ENCODE results near the gene YPEL2.

YPEL2 gene

GRCh38 chr17:59353106-59353854, 21.8 kb downstream of the YPEL2 start:
- Histone ChIP-seq H3K4me1 (ENCODE audit: insufficient read depth, low read length) (no peaks in the 10 kb centered on the region), H2AFZ (ENCODE audit: low read depth, low read length) (no peak overlapping the region), H3K9me3 (ENCODE audit: insufficient read depth, low read length, severe bottlenecking) (no peaks in the 10 kb centered on the region), H3K9ac (ENCODE audit: low read depth, low read length) (no peak overlapping the region), H3K27me3 (ENCODE audit: insufficient read depth, low read length, poor library complexity) (no peaks in the 10 kb centered on the region), H3K79me2 (ENCODE audit: insufficient read depth, low read length) (no peaks in the 10 kb centered on the region), H4K20me1 (ENCODE audit: insufficient read depth, low read length) (peaks cover 4% of the 10 kb centered on the region; the same call in 1 of the 2 replicates), H3K36me3 (ENCODE audit: insufficient read depth, low read length) (no peaks in the 10 kb centered on the region), H3K4me2 (ENCODE audit: insufficient read depth, low read length) (no peak overlapping the region), H3K27ac (ENCODE audit: low read length) (no peak overlapping the region), H3K4me3 (ENCODE audit: low read depth in 1 of 2, low read length in 2 of 2) (no peak overlapping the region)
- no peak for DNase-seq
- ATAC-seq (ENCODE audit: insufficient read depth, low read depth): no peak
- TF ChIP-seq EZH2 (IDR thresholded peaks at IDR 0.05; ENCODE audit: borderline replicate concordance, low read depth, low read length, severe bottlenecking) (no peak), CTCF (IDR thresholded peaks at IDR 0.05; ENCODE audit: borderline replicate concordance, extremely low read depth, low read length, poor library complexity, severe bottlenecking) (no peak)

- H2AFZ ChIP-seq (ENCODE audit: low read depth, low read length): no peak overlapping the region
- no peaks in the 10 kb centered on the region for H3K9me3 ChIP-seq (ENCODE audit: insufficient read depth, low read length, severe bottlenecking)
- TF ChIP-seq CTCF (IDR thresholded peaks at IDR 0.05; ENCODE audit: borderline replicate concordance, extremely low read depth, low read length, poor library complexity, severe bottlenecking) (no peak), EZH2 (IDR thresholded peaks at IDR 0.05; ENCODE audit: borderline replicate concordance, low read depth, low read length, severe bottlenecking) (no peak)
- no peak overlapping the region for H3K9ac ChIP-seq (ENCODE audit: low read depth, low read length)
- no peaks in the 10 kb centered on the region for H3K27me3 ChIP-seq (ENCODE audit: insufficient read depth, low read length, poor library complexity)
- no peaks in the 10 kb centered on the region for H3K36me3 ChIP-seq (ENCODE audit: insufficient read depth, low read length)
- H3K79me2 ChIP-seq (ENCODE audit: insufficient read depth, low read length): no peaks in the 10 kb centered on the region
- ATAC-seq (ENCODE audit: insufficient read depth, low read depth) (no peak), DNase-seq (no peak)
- no peak overlapping the region for H3K27ac ChIP-seq (ENCODE audit: low read length)
- peaks cover 4% of the 10 kb centered on the region; the same call in 1 of the 2 replicates for H4K20me1 ChIP-seq (ENCODE audit: insufficient read depth, low read length)
- no peak overlapping the region for H3K4me3 ChIP-seq (ENCODE audit: low read depth in 1 of 2, low read length in 2 of 2)
- no peaks in the 10 kb centered on the region for H3K4me1 ChIP-seq (ENCODE audit: insufficient read depth, low read length)
- H3K4me2 ChIP-seq (ENCODE audit: insufficient read depth, low read length): no peak overlapping the region
These were observed 22.7 kb downstream of the YPEL2 start for GRCh38 chr17:59353936-59354755.

GRCh38 chr17:59355030-59355701, 23.7 kb downstream of the YPEL2 start:
- Histone ChIP-seq H3K4me2 (ENCODE audit: insufficient read depth, low read length) (no peak overlapping the region), H3K27ac (ENCODE audit: low read length) (no peak overlapping the region), H4K20me1 (ENCODE audit: insufficient read depth, low read length) (peaks cover 4% of the 10 kb centered on the region; the same call in 1 of the 2 replicates), H3K79me2 (ENCODE audit: insufficient read depth, low read length) (no peaks in the 10 kb centered on the region), H3K27me3 (ENCODE audit: insufficient read depth, low read length, poor library complexity) (no peaks in the 10 kb centered on the region), H3K4me3 (ENCODE audit: low read depth in 1 of 2, low read length in 2 of 2) (no peak overlapping the region), H2AFZ (ENCODE audit: low read depth, low read length) (no peak overlapping the region), H3K9ac (ENCODE audit: low read depth, low read length) (no peak overlapping the region), H3K36me3 (ENCODE audit: insufficient read depth, low read length) (no peaks in the 10 kb centered on the region), H3K9me3 (ENCODE audit: insufficient read depth, low read length, severe bottlenecking) (no peaks in the 10 kb centered on the region), H3K4me1 (ENCODE audit: insufficient read depth, low read length) (no peaks in the 10 kb centered on the region)
- TF ChIP-seq EZH2 (IDR thresholded peaks at IDR 0.05; ENCODE audit: borderline replicate concordance, low read depth, low read length, severe bottlenecking) (no peak), CTCF (IDR thresholded peaks at IDR 0.05; ENCODE audit: borderline replicate concordance, extremely low read depth, low read length, poor library complexity, severe bottlenecking) (no peak)
- ATAC-seq (ENCODE audit: insufficient read depth, low read depth) (no peak), DNase-seq (no peak)

Measured in DND-41 (cell line).